HUES6 (cell line): Measurements from ENCODE around the gene BTBD9.

Experiments
- H3K27ac ChIP-seq: 2 replicates; pipeline ENCODE4 v1.7.0; 2013; ENCODE audit warnings: low read depth, mild to moderate bottlenecking, low read length, inconsistent platforms
- H3K27me3 ChIP-seq: 2 replicates; pipeline ENCODE4 v1.6.1; 2013; ENCODE audit warnings: low read length; ENCODE audit not compliant: control insufficient read depth, insufficient read depth
- H3K36me3 ChIP-seq: 2 replicates; pipeline ENCODE4 v1.6.1; 2013; ENCODE audit warnings: low read length; ENCODE audit not compliant: control insufficient read depth, insufficient read depth
- H3K4me1 ChIP-seq: 2 replicates; pipeline ENCODE4 v1.6.1; 2013; ENCODE audit warnings: low read length; ENCODE audit not compliant: control insufficient read depth, insufficient read depth
- H3K4me3 ChIP-seq: 2 replicates; pipeline ENCODE4 v1.5.1; 2013; ENCODE audit warnings: low read depth, low read length
- H3K9ac ChIP-seq: one replicate; pipeline ENCODE4 v1.6.1; 2013; ENCODE audit warnings: mild to moderate bottlenecking, low read length
- H3K9me3 ChIP-seq: 2 replicates; pipeline ENCODE4 v1.6.1; 2013; ENCODE audit warnings: low read depth, low read length; ENCODE audit not compliant: control insufficient read depth, insufficient read depth

The BTBD9 gene

GRCh38 chr6:38241200-38241871 is 398.4 kb downstream of the BTBD9 start:
- Histone ChIP-seq H3K9me3 (no peaks in the 10 kb centered on the region), H3K9ac (no peak overlapping the region), H3K4me1 (peaks cover 11% of the 10 kb centered on the region), H3K4me3 (no peak overlapping the region), H3K36me3 (no peaks in the 10 kb centered on the region), H3K27ac (no peak overlapping the region), H3K27me3 (no peaks in the 10 kb centered on the region)

GRCh38 chr6:38239719-38240451 is 399.8 kb downstream of the BTBD9 start:
- Histone ChIP-seq H3K36me3 (no peaks in the 10 kb centered on the region), H3K4me3 (no peak overlapping the region), H3K27ac (no peak overlapping the region), H3K27me3 (no peaks in the 10 kb centered on the region), H3K9me3 (no peaks in the 10 kb centered on the region), H3K4me1 (peaks cover 21% of the 10 kb centered on the region), H3K9ac (no peak overlapping the region)

- Histone ChIP-seq H3K9ac (no peak overlapping the region), H3K27ac (no peak overlapping the region), H3K9me3 (no peaks in the 10 kb centered on the region), H3K4me1 (peaks cover 40% of the 10 kb centered on the region), H3K27me3 (no peaks in the 10 kb centered on the region), H3K4me3 (no peak overlapping the region), H3K36me3 (no peaks in the 10 kb centered on the region)
Observed at GRCh38 chr6:38236631-38237030, 403.1 kb downstream of the BTBD9 start.

- Histone ChIP-seq H3K27ac (no peak overlapping the region), H3K4me3 (no peak overlapping the region), H3K27me3 (no peaks in the 10 kb centered on the region), H3K9me3 (no peaks in the 10 kb centered on the region), H3K9ac (no peak overlapping the region), H3K4me1 (peaks cover 41% of the 10 kb centered on the region), H3K36me3 (no peaks in the 10 kb centered on the region)
Observed at GRCh38 chr6:38234934-38235682, 404.6 kb downstream of the BTBD9 start.

GRCh38 chr6:38234141-38234540 is 405.6 kb downstream of the BTBD9 start:
- Histone ChIP-seq H3K9ac (no peak overlapping the region), H3K27ac (no peak overlapping the region)

GRCh38 chr6:38233161-38233791 is 406.5 kb downstream of the BTBD9 start:
- no peak overlapping the region for H3K27ac ChIP-seq
- no peak overlapping the region for H3K4me3 ChIP-seq
- no peaks in the 10 kb centered on the region for H3K9me3 ChIP-seq
- H3K27me3 ChIP-seq = no peaks in the 10 kb centered on the region
- no peaks in the 10 kb centered on the region for H3K36me3 ChIP-seq
- H3K4me1 ChIP-seq = peaks cover 36% of the 10 kb centered on the region
- H3K9ac ChIP-seq = no peak overlapping the region

More at GRCh38 chr6:38234141-38234540, 405.6 kb downstream of the BTBD9 start:
- Histone ChIP-seq H3K4me3 (no peak overlapping the region), H3K36me3 (no peaks in the 10 kb centered on the region), H3K9me3 (no peaks in the 10 kb centered on the region), H3K27me3 (no peaks in the 10 kb centered on the region), H3K4me1 (peaks cover 36% of the 10 kb centered on the region)

GRCh38 chr6:38225766-38226165 is 414.0 kb downstream of the BTBD9 start:
- no peaks in the 10 kb centered on the region for H3K9me3 ChIP-seq
- no peak overlapping the region for H3K9ac ChIP-seq
- no peak overlapping the region for H3K4me3 ChIP-seq
- H3K27me3 ChIP-seq = no peaks in the 10 kb centered on the region
- H3K4me1 ChIP-seq = no peaks in the 10 kb centered on the region
- H3K36me3 ChIP-seq = no peaks in the 10 kb centered on the region
- H3K27ac ChIP-seq = no peak overlapping the region

- Histone ChIP-seq H3K27ac (no peak overlapping the region), H3K4me1 (no peaks in the 10 kb centered on the region), H3K9me3 (no peaks in the 10 kb centered on the region), H3K9ac (no peak overlapping the region), H3K27me3 (no peaks in the 10 kb centered on the region), H3K36me3 (no peaks in the 10 kb centered on the region), H3K4me3 (no peak overlapping the region)
Observed at GRCh38 chr6:38221251-38221650, 418.5 kb downstream of the BTBD9 start.

- Histone ChIP-seq H3K4me1 (peaks cover 5% of the 10 kb centered on the region; the same call in 1 of the 2 replicates), H3K9ac (no peak overlapping the region), H3K27me3 (no peaks in the 10 kb centered on the region), H3K36me3 (no peaks in the 10 kb centered on the region), H3K9me3 (no peaks in the 10 kb centered on the region), H3K27ac (no peak overlapping the region), H3K4me3 (no peak overlapping the region)
Observed at GRCh38 chr6:38220069-38220723, 419.5 kb downstream of the BTBD9 start.

- Histone ChIP-seq H3K9me3 (no peaks in the 10 kb centered on the region), H3K36me3 (no peaks in the 10 kb centered on the region), H3K27me3 (no peaks in the 10 kb centered on the region), H3K4me3 (no peak overlapping the region), H3K9ac (no peak overlapping the region), H3K4me1 (peaks cover 16% of the 10 kb centered on the region), H3K27ac (no peak overlapping the region)
Observed at GRCh38 chr6:38218235-38218634, 421.5 kb downstream of the BTBD9 start.
